GM12878 (cell line): ENCODE measurements around the gene ARRDC1.

ENCODE experiments used
- ZNF384 ChIP-seq: IDR thresholded peaks from 2 replicates; pipeline ENCODE4 v1.6.1; 2012; ENCODE audit warnings: low read depth, mild to moderate bottlenecking, low read length, improper control_type of control experiment, borderline replicate concordance
- TF ChIP-seq, protein P1 (sequence below): IDR thresholded peaks from 2 replicates; pipeline ENCODE4 v1.6.1; 2011; ENCODE audit warnings: mild to moderate bottlenecking, low read depth, low read length, moderate library complexity; ENCODE audit not compliant: insufficient replicate concordance
- TF ChIP-seq, protein P2 (sequence below), 3 experiments: IDR thresholded peaks in 2 of 3; conservative IDR thresholded peaks in 1 of 3; 2 replicates each; pipeline ENCODE4 v1.5.1; 2011; ENCODE audit warnings: low read depth in 3 of 3, low read length in 3 of 3, mild to moderate bottlenecking in 3 of 3, control low read depth in 2 of 3, moderate library complexity in 2 of 3, inconsistent platforms in 1 of 3, mixed read lengths in 1 of 3; ENCODE audit not compliant: control insufficient read depth in 2 of 3, insufficient read depth in 1 of 3; ENCODE audit errors: extremely low read depth in 1 of 3

DNA sequence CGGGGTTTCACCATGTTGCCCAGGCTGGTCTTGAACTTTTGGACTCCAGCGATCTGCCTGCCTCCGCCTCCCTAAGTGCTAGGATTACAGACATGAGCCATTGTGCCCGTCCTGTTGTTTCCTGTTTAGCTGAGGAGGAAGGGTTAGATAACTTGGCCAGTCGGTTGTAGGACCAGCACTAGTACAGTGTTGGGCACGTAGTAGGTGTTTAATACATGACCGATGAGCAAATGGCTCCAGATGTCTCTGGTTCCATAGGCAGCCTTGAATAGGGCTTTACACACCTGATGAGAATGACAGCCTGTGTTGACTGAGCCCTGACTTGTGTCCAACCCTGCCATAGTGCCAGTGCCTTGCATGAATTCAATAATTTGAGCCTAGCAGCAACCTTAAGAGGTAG lies 15.1 kb downstream of the ARRDC1 start:
- TF ChIP-seq, protein P1, sequence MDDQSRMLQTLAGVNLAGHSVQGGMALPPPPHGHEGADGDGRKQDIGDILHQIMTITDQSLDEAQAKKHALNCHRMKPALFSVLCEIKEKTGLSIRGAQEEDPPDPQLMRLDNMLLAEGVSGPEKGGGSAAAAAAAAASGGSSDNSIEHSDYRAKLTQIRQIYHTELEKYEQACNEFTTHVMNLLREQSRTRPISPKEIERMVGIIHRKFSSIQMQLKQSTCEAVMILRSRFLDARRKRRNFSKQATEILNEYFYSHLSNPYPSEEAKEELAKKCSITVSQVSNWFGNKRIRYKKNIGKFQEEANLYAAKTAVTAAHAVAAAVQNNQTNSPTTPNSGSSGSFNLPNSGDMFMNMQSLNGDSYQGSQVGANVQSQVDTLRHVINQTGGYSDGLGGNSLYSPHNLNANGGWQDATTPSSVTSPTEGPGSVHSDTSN: no peak
- TF ChIP-seq, protein P2, sequence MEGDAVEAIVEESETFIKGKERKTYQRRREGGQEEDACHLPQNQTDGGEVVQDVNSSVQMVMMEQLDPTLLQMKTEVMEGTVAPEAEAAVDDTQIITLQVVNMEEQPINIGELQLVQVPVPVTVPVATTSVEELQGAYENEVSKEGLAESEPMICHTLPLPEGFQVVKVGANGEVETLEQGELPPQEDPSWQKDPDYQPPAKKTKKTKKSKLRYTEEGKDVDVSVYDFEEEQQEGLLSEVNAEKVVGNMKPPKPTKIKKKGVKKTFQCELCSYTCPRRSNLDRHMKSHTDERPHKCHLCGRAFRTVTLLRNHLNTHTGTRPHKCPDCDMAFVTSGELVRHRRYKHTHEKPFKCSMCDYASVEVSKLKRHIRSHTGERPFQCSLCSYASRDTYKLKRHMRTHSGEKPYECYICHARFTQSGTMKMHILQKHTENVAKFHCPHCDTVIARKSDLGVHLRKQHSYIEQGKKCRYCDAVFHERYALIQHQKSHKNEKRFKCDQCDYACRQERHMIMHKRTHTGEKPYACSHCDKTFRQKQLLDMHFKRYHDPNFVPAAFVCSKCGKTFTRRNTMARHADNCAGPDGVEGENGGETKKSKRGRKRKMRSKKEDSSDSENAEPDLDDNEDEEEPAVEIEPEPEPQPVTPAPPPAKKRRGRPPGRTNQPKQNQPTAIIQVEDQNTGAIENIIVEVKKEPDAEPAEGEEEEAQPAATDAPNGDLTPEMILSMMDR (IDR thresholded peaks at IDR 0.05 in 2 of 3, conservative IDR thresholded peaks at IDR 0.05 in 1 of 3; ENCODE audit: control insufficient read depth in 2 of 3, extremely low read depth in 1 of 3, insufficient read depth in 1 of 3, low read depth in 3 of 3, low read length in 3 of 3): no peak
- no peak for TF ChIP-seq ZNF384
